H1 (cell line): ENCODE results near the gene MRGPRX2. TPM values are rescaled to one million over a fixed set of nuclear protein-coding genes. Genes with fewer than 3 reads are reported as not detected.

Source experiments
- CTCF ChIA-PET: fragments of 300-600 bp; sonication (Branson Sonifier 250); formaldehyde crosslinking; loops from one replicate; lab custom pipeline; 2021; ENCODE audit not compliant: partially characterized antibody; lab: Charles Lee
- POLR2A ChIA-PET: fragments of 300-600 bp; sonication (Branson Sonifier 250); formaldehyde crosslinking; loops from one replicate; lab custom pipeline; 2021; ENCODE audit warnings: inconsistent platforms; ENCODE audit not compliant: partially characterized antibody; lab: Charles Lee
- DNase-seq, 2 experiments: peaks; one replicate each; pipeline versions ENCODE4 v3.0.0 to v3.0.0-alpha.2; 2010 to 2022; ENCODE audit warnings: low spot score in 2 of 2, low read depth in 1 of 2, mixed read lengths in 1 of 2
- FAIRE-seq: peaks from 2 replicates; lab custom pipeline; 2011; peaks lifted over from hg19 to GRCh38; lab: Jason Lieb, UNC
- H2AFZ ChIP-seq: 2 replicates; pipeline ENCODE4 v1.8.1; 2012; ENCODE audit warnings: low read length, inconsistent platforms
- H2AK5ac ChIP-seq: 2 replicates; pipeline ENCODE4 v1.6.1; 2013; ENCODE audit warnings: low read depth, low read length
- H2BK120ac ChIP-seq: replicated peaks from 2 replicates; pipeline ENCODE3; 2013; ENCODE audit warnings: low read depth, low read length, inconsistent platforms
- H2BK12ac ChIP-seq: 2 replicates; pipeline ENCODE4 v1.6.1; 2013; ENCODE audit warnings: low read depth, low read length
- H2BK15ac ChIP-seq: 2 replicates; pipeline ENCODE4 v1.6.1; 2013; ENCODE audit warnings: low read length
- H2BK20ac ChIP-seq: 2 replicates; pipeline ENCODE4 v1.6.1; 2013; ENCODE audit warnings: low read length
- H2BK5ac ChIP-seq: 2 replicates; pipeline ENCODE4 v1.6.1; 2013; ENCODE audit warnings: low read depth, low read length
- H3K14ac ChIP-seq: 2 replicates; pipeline ENCODE4 v1.6.1; 2013; ENCODE audit warnings: inconsistent platforms; ENCODE audit not compliant: insufficient read length
- H3K18ac ChIP-seq: 2 replicates; pipeline ENCODE4 v1.6.1; 2013; ENCODE audit warnings: low read length; ENCODE audit errors: extremely low read depth
- H3K23ac ChIP-seq: 2 replicates; pipeline ENCODE4 v1.6.1; 2013; ENCODE audit warnings: inconsistent platforms; ENCODE audit not compliant: insufficient read length
- H3K23me2 ChIP-seq: 2 replicates; pipeline ENCODE4 v1.6.1; 2013; ENCODE audit warnings: low read depth, low read length
- H3K27ac ChIP-seq: 2 replicates; pipeline ENCODE4 v1.6.1; 2011; ENCODE audit warnings: low read depth, low read length, inconsistent platforms
- H3K27me3 ChIP-seq, 4 experiments: replicated peaks in 1 of 4; 1 replicate in 1 of 4; 2 replicates in 3 of 4; pipeline versions ENCODE4 v1.6.1 to v1.8.1; 2011 to 2013; ENCODE audit warnings: low read length in 3 of 4, mild to moderate bottlenecking in 3 of 4, inconsistent platforms in 2 of 4, mixed read lengths in 2 of 4, moderate library complexity in 1 of 4; ENCODE audit not compliant: control insufficient read depth in 3 of 4, insufficient read depth in 3 of 4; ENCODE audit errors: extremely low read depth in 1 of 4
- H3K36me3 ChIP-seq, 4 experiments: 2 replicates each; pipeline versions ENCODE4 v1.6.1 to v1.8.1; 2011 to 2013; ENCODE audit warnings: mild to moderate bottlenecking in 4 of 4, low read length in 3 of 4, moderate library complexity in 2 of 4, control low read depth in 1 of 4, inconsistent platforms in 1 of 4; ENCODE audit not compliant: insufficient read depth in 4 of 4, control insufficient read depth in 2 of 4
- H3K4ac ChIP-seq: replicated peaks from 2 replicates; pipeline ENCODE3; 2013; ENCODE audit warnings: low read length, low read depth, mixed read lengths, inconsistent platforms; ENCODE audit not compliant: insufficient read length
- H3K4me1 ChIP-seq, 4 experiments: replicated peaks in 1 of 4; 1 replicate in 1 of 4; 2 replicates in 3 of 4; pipeline versions ENCODE4 v1.6.1 to v1.8.1; 2011 to 2013; ENCODE audit warnings: low read length in 3 of 4, inconsistent platforms in 2 of 4, mixed read lengths in 1 of 4; ENCODE audit not compliant: insufficient read depth in 4 of 4, control insufficient read depth in 3 of 4
- H3K4me2 ChIP-seq, 2 experiments: 2 replicates each; pipeline versions ENCODE4 v1.6.1 to v1.8.1; 2011 to 2013; ENCODE audit warnings: low read depth in 2 of 2, low read length in 2 of 2, control low read depth in 1 of 2, inconsistent platforms in 1 of 2, mild to moderate bottlenecking in 1 of 2; ENCODE audit not compliant: insufficient read depth in 1 of 2
- H3K4me3 ChIP-seq, 4 experiments: fragments of 200-600, 300-600 bp in 1 of 4; sonication (generic), shearing (Covaris generic), sonication (Bioruptor Twin) in 1 of 4; 2 replicates each; pipeline versions ENCODE4 v1.5.1 to v1.8.1; 2011 to 2016; ENCODE audit warnings: low read length in 4 of 4, low read depth in 3 of 4, control low read depth in 2 of 4, inconsistent platforms in 2 of 4, mild to moderate bottlenecking in 2 of 4, mixed read lengths in 1 of 4, moderate library complexity in 1 of 4; ENCODE audit not compliant: insufficient read depth in 2 of 4; ENCODE audit errors: extremely low read depth in 1 of 4
- H3K56ac ChIP-seq: replicated peaks from 2 replicates; pipeline ENCODE3; 2013; ENCODE audit warnings: low read depth, mild to moderate bottlenecking, mixed read lengths, low read length, inconsistent platforms; ENCODE audit not compliant: insufficient read length
- H3K79me1 ChIP-seq: 2 replicates; pipeline ENCODE4 v1.6.1; 2013; ENCODE audit warnings: low read depth, low read length, control low read depth
- H3K79me2 ChIP-seq, 2 experiments: 2 replicates each; pipeline versions ENCODE4 v1.6.1 to v1.8.1; 2012 to 2013; ENCODE audit warnings: low read length in 2 of 2, mild to moderate bottlenecking in 2 of 2, inconsistent platforms in 1 of 2; ENCODE audit not compliant: insufficient read depth in 2 of 2, control insufficient read depth in 1 of 2
- H3K9ac ChIP-seq, 4 experiments: replicated peaks in 1 of 4; 1 replicate in 1 of 4; 2 replicates in 3 of 4; pipeline versions ENCODE4 v1.6.1 to v1.8.1; 2011 to 2013; ENCODE audit warnings: low read depth in 3 of 4, low read length in 3 of 4, control low read depth in 2 of 4, mild to moderate bottlenecking in 2 of 4, moderate library complexity in 2 of 4, inconsistent platforms in 1 of 4; ENCODE audit errors: extremely low read depth in 1 of 4
- H3K9me3 ChIP-seq, 2 experiments: 2 replicates each; pipeline versions ENCODE4 v1.6.1 to v1.8.1; 2012 to 2013; ENCODE audit warnings: mild to moderate bottlenecking in 2 of 2, moderate library complexity in 2 of 2, control low read depth in 1 of 2, inconsistent platforms in 1 of 2, low read depth in 1 of 2, low read length in 1 of 2, mixed read lengths in 1 of 2; ENCODE audit not compliant: insufficient read depth in 2 of 2
- H4K20me1 ChIP-seq, 2 experiments: replicated peaks in 1 of 2; 2 replicates each; pipeline versions ENCODE3 to v1.8.1; 2011 to 2013; ENCODE audit warnings: inconsistent platforms in 2 of 2, low read length in 2 of 2, mild to moderate bottlenecking in 1 of 2; ENCODE audit not compliant: insufficient read depth in 2 of 2, control insufficient read depth in 1 of 2
- H4K5ac ChIP-seq: 2 replicates; pipeline ENCODE4 v1.6.1; 2013; ENCODE audit warnings: low read length, low read depth, mixed read lengths, inconsistent platforms; ENCODE audit not compliant: insufficient read length
- H4K8ac ChIP-seq: 2 replicates; pipeline ENCODE4 v1.8.0; 2013; ENCODE audit warnings: mild to moderate bottlenecking, moderate library complexity, low read length, inconsistent platforms; ENCODE audit not compliant: insufficient read depth; ENCODE audit errors: extremely low read depth
- H4K91ac ChIP-seq: replicated peaks from 2 replicates; pipeline ENCODE3; 2013; ENCODE audit warnings: low read length, mixed read lengths, inconsistent platforms; ENCODE audit not compliant: insufficient read length
- CEBPB ChIP-seq: IDR thresholded peaks from 2 replicates; pipeline ENCODE4 v1.6.1; 2012; ENCODE audit warnings: low read depth, low read length
- EZH2 ChIP-seq: fragments of 200-600 bp; sonication (generic); IDR thresholded peaks from 2 replicates; pipeline ENCODE4 v1.7.1; 2012; ENCODE audit warnings: low read depth, mild to moderate bottlenecking, moderate library complexity, low read length, inconsistent platforms; ENCODE audit not compliant: severe bottlenecking
- GTF2F1 ChIP-seq: IDR thresholded peaks from 2 replicates; pipeline ENCODE4 v1.6.1; 2012; ENCODE audit warnings: low read depth, low read length, improper control_type of control experiment, borderline replicate concordance
- HDAC6 ChIP-seq: IDR thresholded peaks from one replicate; pipeline ENCODE4 v1.7.1; 2012; ENCODE audit warnings: low read depth, mild to moderate bottlenecking, inconsistent platforms, low read length, moderate library complexity
- NRF1 ChIP-seq: IDR thresholded peaks from 2 replicates; pipeline ENCODE4 v1.6.1; 2011; ENCODE audit warnings: mild to moderate bottlenecking, low read depth, low read length, improper control_type of control experiment
- TEAD4 ChIP-seq: IDR thresholded peaks from 2 replicates; pipeline ENCODE4 v1.6.1; 2012; ENCODE audit warnings: low read depth, low read length, inconsistent platforms, mixed read lengths
- WGBS, 2 experiments: shearing (Covaris generic) in 1 of 2; methylation state at CpG; one replicate each; pipeline versions ENCODE4 v1.1.6 to v1.1.7; 2013 to 2015; ENCODE audit warnings: low lambda C conversion rate in 2 of 2, mixed read lengths in 2 of 2, inconsistent platforms in 1 of 2, low coverage in 1 of 2, missing lambda C conversion rate in 1 of 2; ENCODE audit not compliant: insufficient replicate concordance in 2 of 2, insufficient coverage in 1 of 2, insufficient read length in 1 of 2; ENCODE audit errors: extremely low coverage in 1 of 2, missing lambda C conversion rate in 1 of 2; 5-methylcytosine and 5-hydroxymethylcytosine counted together
- long read RNA-seq, 2 experiments: library from RNA in 1 of 2; library from capped mRNA in 1 of 2; stranded (forward); transcript quantifications; one replicate each; pipeline ENCODE4 v2.0.0, GENCODE V29; 2021; ENCODE audit warnings: inconsistent platforms in 1 of 2
- polyA minus RNA-seq, 3 experiments: library from RNA; depleted of rRNA, polyadenylated mRNA; stranded (reverse); fragments of >200 nt; gene quantifications; 1 replicate in 2 of 3; 2 replicates in 1 of 3; pipeline ENCODE4 v1.2.3, GENCODE V29; 2011
- polyA plus RNA-seq, 7 experiments: library from polyadenylated mRNA; depleted of rRNA in 3 of 7; stranded (reverse) in 5 of 7; unstranded in 2 of 7; fragments of >200 nt in 5 of 7; fragments of 200-250 nt in 2 of 7; gene quantifications; 1 replicate in 5 of 7; 2 replicates in 1 of 7; 4 replicates in 1 of 7; pipeline versions ENCODE4 v1.2.1 to v1.2.3, GENCODE V29; 2011 to 2013; ENCODE audit warnings: missing spikeins in 2 of 7, mixed read lengths in 2 of 7
- total RNA-seq: library from RNA; stranded (reverse); fragmentation: NEBNext Ultra II Directional; extraction: Animal tissue kit (Norgen Biotek cat#: 25700); gene quantifications from 2 replicates; pipeline ENCODE4 v1.2.1, GENCODE V29; 2021

The MRGPRX2 gene
- not detected in 2 replicates for total RNA-seq
- not detected in 2 replicates for polyA plus RNA-seq (2011; rRNA removed)
- not detected for polyA plus RNA-seq (2011; cell fraction: cytosol; rRNA removed)
- not detected for polyA plus RNA-seq (2011; cell fraction: nucleus; rRNA removed)
- polyA plus RNA-seq (2012, experiment 1 of 2): not detected in 4 replicates
- polyA plus RNA-seq (2012, experiment 2 of 2): not detected
- polyA plus RNA-seq (2013, experiment 1 of 2): not detected
- not detected for polyA plus RNA-seq (2013, experiment 2 of 2)
- polyA minus RNA-seq (2011; rRNA and poly(A)+ RNA removed): not detected in 2 replicates
- not detected for polyA minus RNA-seq (2011; cell fraction: cytosol; rRNA and poly(A)+ RNA removed)
- polyA minus RNA-seq (2011; cell fraction: nucleus; rRNA and poly(A)+ RNA removed): not detected
- long read RNA-seq, experiment 1: 0 reads
- long read RNA-seq, experiment 2: 0 reads

DNA sequence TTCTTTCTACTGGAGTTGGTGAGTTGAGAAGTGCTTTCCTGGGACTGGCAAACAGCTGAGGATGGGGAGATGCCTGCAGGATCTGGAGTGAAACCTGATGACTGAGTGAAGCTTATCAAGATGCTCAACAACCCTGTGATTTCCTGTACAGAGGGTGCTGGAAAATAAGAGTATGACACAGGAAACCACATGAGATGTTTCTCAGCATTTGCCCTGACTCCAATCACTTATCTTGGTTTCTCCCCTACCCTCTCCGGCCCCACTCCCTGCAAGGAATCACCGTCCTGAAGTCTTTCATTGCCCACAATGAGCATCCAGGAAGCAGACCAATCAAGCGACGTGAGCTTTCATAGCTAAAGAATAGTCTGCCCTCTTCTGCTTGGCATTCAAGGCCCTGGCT, at the start of gene MRGPRX2:
TSS of gene MRGPRX2 (minus strand) at position 89 of the 400 bp plus-strand sequence. CDS start 4,315 bp downstream, outside the sequence.
- no peak within 1 kb of the TSS for H2AFZ ChIP-seq
- H3K27ac ChIP-seq: no peak within 1 kb of the TSS
- H3K79me1 ChIP-seq: no peaks in the 10 kb centered on the region
- 92% methylated on average over 4 of the region's 4 CpGs; no CpG with 5 or more reads in 1 of the 2 experiments for WGBS, 2 experiments
- H4K20me1 ChIP-seq: no peaks in the 10 kb centered on the region
- FAIRE-seq (no peak), DNase-seq (no peak)
- no peak within 1 kb of the TSS for H2BK12ac ChIP-seq
- ChIA-PET POLR2A (no interaction called here), CTCF (interaction anchor here (1.0 to 5.2 kb wide), 4 partner anchors 11 to 34 kb away, joined by 3 to 29 read pairs (median 10); no protein-coding TSS in a partner anchor)
- H3K36me3 ChIP-seq: no peaks in the 10 kb centered on the region
- no peak within 1 kb of the TSS for H2AK5ac ChIP-seq
- H4K91ac ChIP-seq: no peak within 1 kb of the TSS
- no peak within 1 kb of the TSS for H2BK20ac ChIP-seq
- no peak within 1 kb of the TSS for H3K4ac ChIP-seq
- H3K23me2 ChIP-seq: no peaks in the 10 kb centered on the region
- no peak within 1 kb of the TSS for H2BK15ac ChIP-seq
- no peaks in the 10 kb centered on the region for H3K9me3 ChIP-seq
- no peaks in the 10 kb centered on the region for H3K79me2 ChIP-seq
- no peak within 1 kb of the TSS for H3K56ac ChIP-seq
- H3K4me1 ChIP-seq: no peaks in the 10 kb centered on the region
- no peak within 1 kb of the TSS for H4K8ac ChIP-seq
- H4K5ac ChIP-seq: no peak within 1 kb of the TSS
- no peaks in the 10 kb centered on the region for H3K27me3 ChIP-seq
- H3K4me3 ChIP-seq: no peak within 1 kb of the TSS
- H2BK120ac ChIP-seq: no peak within 1 kb of the TSS
- H3K14ac ChIP-seq: no peak within 1 kb of the TSS
- no peak within 1 kb of the TSS for H3K23ac ChIP-seq
- no peak within 1 kb of the TSS for H3K9ac ChIP-seq
- H3K4me2 ChIP-seq: no peak within 1 kb of the TSS
- H3K18ac ChIP-seq: no peak within 1 kb of the TSS
- H2BK5ac ChIP-seq: no peak within 1 kb of the TSS
- TF ChIP-seq CEBPB (no peak), GTF2F1 (no peak), NRF1 (no peak), HDAC6 (no peak), TEAD4 (no peak), EZH2 (no peak)
